ENCODE measurements around the gene CCDC170. TPM values are rescaled to one million over a fixed set of nuclear protein-coding genes. Genes with fewer than 3 reads are reported as not detected.

CCDC170 gene
- total RNA-seq, 3 donors from 2014 or later (not counting 1 experiment from before 2014, with no cell fraction given) = 0.20 to 0.96 (median 0.25) TPM

- peaks cover 16% of the 10 kb centered on the region for H3K27me3 ChIP-seq (ENCODE audit: control insufficient read depth, insufficient read depth, low read length)
- Mint-ChIP-seq H3K4me3 (peak overlapping the region; percentile 21), H3K4me1 (peaks cover 0 to 5% of the 10 kb centered on the region in 2 donors), H3K27ac (no peak overlapping the region), H3K27me3 (ENCODE audit: low read depth in 2 of 2) (peaks cover 31 to 43% of the 10 kb centered on the region in 2 donors), H3K9me3 (no peaks in the 10 kb centered on the region), H3K36me3 (no peaks in the 10 kb centered on the region)
- ATAC-seq = no peak
- no peaks in the 10 kb centered on the region for H3K36me3 ChIP-seq (ENCODE audit: control insufficient read depth, insufficient read depth, low read length)
- 73% methylated on average over 4 of the region's 4 CpGs for WGBS (ENCODE audit: insufficient coverage)
- intact Hi-C loops (cut with micrococcal nuclease) = no loop called here
- DNase-seq = no peak
- H3K4me1 ChIP-seq (ENCODE audit: control insufficient read depth, insufficient read depth, low read length) = peaks cover 7% of the 10 kb centered on the region
- no peak for TF ChIP-seq CTCF (IDR thresholded peaks at IDR 0.05)
- no peak overlapping the region for H3K27ac ChIP-seq (ENCODE audit: low read length)
- H3K4me3 ChIP-seq (ENCODE audit: low read length) = no peak overlapping the region
- H3K9me3 ChIP-seq (ENCODE audit: control insufficient read depth, insufficient read depth, low read length) = no peaks in the 10 kb centered on the region
Measured at GRCh38 chr6:151494936-151495320, 1.1 kb downstream of the CCDC170 start.

GRCh38 chr6:151495380-151495779 is 1.6 kb downstream of the CCDC170 start:
- H3K27ac ChIP-seq (ENCODE audit: low read length) = no peak overlapping the region
- TF ChIP-seq CTCF (IDR thresholded peaks at IDR 0.05) = no peak
- Mint-ChIP-seq H3K27me3 (ENCODE audit: low read depth in 2 of 2) (peaks cover 33 to 47% of the 10 kb centered on the region in 2 donors), H3K4me1 (peaks cover 0 to 5% of the 10 kb centered on the region in 2 donors), H3K4me3 (no peak overlapping the region), H3K9me3 (no peaks in the 10 kb centered on the region), H3K27ac (no peak overlapping the region), H3K36me3 (no peaks in the 10 kb centered on the region)
- WGBS (ENCODE audit: insufficient coverage) = 92% methylated on average over 9 of the region's 9 CpGs
- no peaks in the 10 kb centered on the region for H3K36me3 ChIP-seq (ENCODE audit: control insufficient read depth, insufficient read depth, low read length)
- intact Hi-C loops (cut with micrococcal nuclease) = no loop called here
- H3K4me3 ChIP-seq (ENCODE audit: low read length) = no peak overlapping the region
- peaks cover 16% of the 10 kb centered on the region for H3K27me3 ChIP-seq (ENCODE audit: control insufficient read depth, insufficient read depth, low read length)
- DNase-seq = no peak
- H3K9me3 ChIP-seq (ENCODE audit: control insufficient read depth, insufficient read depth, low read length) = no peaks in the 10 kb centered on the region
- H3K4me1 ChIP-seq (ENCODE audit: control insufficient read depth, insufficient read depth, low read length) = peaks cover 7% of the 10 kb centered on the region
- ATAC-seq = no peak

- H3K4me3 Mint-ChIP-seq = no peak overlapping the region
- H3K4me1 ChIP-seq (ENCODE audit: control insufficient read depth, insufficient read depth, low read length) = peaks cover 7% of the 10 kb centered on the region
- TF ChIP-seq CTCF (IDR thresholded peaks at IDR 0.05) = no peak
- no peak overlapping the region for H3K27ac ChIP-seq (ENCODE audit: low read length)
- peaks cover 0 to 5% of the 10 kb centered on the region in 2 donors for H3K4me1 Mint-ChIP-seq
- ATAC-seq (no peak), DNase-seq (no peak)
- no peak overlapping the region for H3K27ac Mint-ChIP-seq
- no peaks in the 10 kb centered on the region for H3K9me3 ChIP-seq (ENCODE audit: control insufficient read depth, insufficient read depth, low read length)
- no peak overlapping the region for H3K4me3 ChIP-seq (ENCODE audit: low read length)
- intact Hi-C loops (cut with micrococcal nuclease) = no loop called here
- H3K36me3 Mint-ChIP-seq = no peaks in the 10 kb centered on the region
- H3K9me3 Mint-ChIP-seq = no peaks in the 10 kb centered on the region
- no peaks in the 10 kb centered on the region for H3K36me3 ChIP-seq (ENCODE audit: control insufficient read depth, insufficient read depth, low read length)
- H3K27me3 Mint-ChIP-seq (ENCODE audit: low read depth in 2 of 2) = peaks cover 30 to 42% of the 10 kb centered on the region in 2 donors
- H3K27me3 ChIP-seq (ENCODE audit: control insufficient read depth, insufficient read depth, low read length) = peaks cover 16% of the 10 kb centered on the region
Measured at GRCh38 chr6:151497905-151498304, 4.1 kb downstream of the CCDC170 start.

- WGBS (ENCODE audit: insufficient coverage) = 100% methylated on average over 1 of the region's 1 CpG
- H3K36me3 Mint-ChIP-seq = no peaks in the 10 kb centered on the region
- peaks cover 0 to 5% of the 10 kb centered on the region in 2 donors for H3K4me1 Mint-ChIP-seq
- H3K27me3 Mint-ChIP-seq (ENCODE audit: low read depth in 2 of 2) = peaks cover 26 to 42% of the 10 kb centered on the region in 2 donors
- no peak for TF ChIP-seq CTCF (IDR thresholded peaks at IDR 0.05)
- no peak overlapping the region for H3K27ac Mint-ChIP-seq
- H3K36me3 ChIP-seq (ENCODE audit: control insufficient read depth, insufficient read depth, low read length) = no peaks in the 10 kb centered on the region
- ATAC-seq (no peak), DNase-seq (no peak)
- H3K4me1 ChIP-seq (ENCODE audit: control insufficient read depth, insufficient read depth, low read length) = peaks cover 7% of the 10 kb centered on the region
- H3K9me3 Mint-ChIP-seq = no peaks in the 10 kb centered on the region
- no peaks in the 10 kb centered on the region for H3K9me3 ChIP-seq (ENCODE audit: control insufficient read depth, insufficient read depth, low read length)
- peaks cover 15% of the 10 kb centered on the region for H3K27me3 ChIP-seq (ENCODE audit: control insufficient read depth, insufficient read depth, low read length)
- H3K27ac ChIP-seq (ENCODE audit: low read length) = no peak overlapping the region
- H3K4me3 ChIP-seq (ENCODE audit: low read length) = no peak overlapping the region
- no peak overlapping the region for H3K4me3 Mint-ChIP-seq
- intact Hi-C loops (cut with micrococcal nuclease) = no loop called here
Measured at GRCh38 chr6:151498327-151498726, 4.5 kb downstream of the CCDC170 start.
